ENCODE results near the gene DDX25.

- TF ChIP-seq CTCF (IDR thresholded peaks at IDR 0.05 in 8 of 11, conservative IDR thresholded peaks at IDR 0.05 in 3 of 11) (no peak), POLR2A (IDR thresholded peaks at IDR 0.05) (no peak)
These were observed 73.0 kb downstream of the DDX25 start for GRCh38 chr11:125977333-125977732.
